ENCODE measurements around the gene GKN2.
"Not testable (repeated sequence)": the region's sequence is repeated elsewhere in the genome, so short reads cannot be mapped to it uniquely, and the experiment has no call there.

Gene GKN2

GRCh38 chr2:68907232-68907919 lies 45.3 kb downstream of the GKN2 start:
- Histone ChIP-seq H3K36me3 (ENCODE audit: control insufficient read depth in 1 of 2, insufficient read depth in 2 of 2, low read length in 2 of 2) (no peaks in the 10 kb centered on the region), H3K4me3 (ENCODE audit: low read depth in 1 of 2, low read length in 2 of 2) (no peak overlapping the region), H3K9me3 (ENCODE audit: control insufficient read depth in 1 of 2, low read length in 2 of 2) (no peaks in the 10 kb centered on the region), H3K27me3 (ENCODE audit: low read depth, low read length) (no peaks in the 10 kb centered on the region), H3K4me1 (ENCODE audit: control insufficient read depth in 1 of 2, insufficient read depth in 2 of 2, low read length in 2 of 2) (peaks cover 9 to 11% of the 10 kb centered on the region in 2 donors), H3K27ac (ENCODE audit: low read length) (peak overlapping the region; percentile 32)

GRCh38 chr2:68906716-68907115 lies 46.0 kb downstream of the GKN2 start:
- H3K4me3 ChIP-seq (ENCODE audit: low read depth in 1 of 2, low read length in 2 of 2), result no peak overlapping the region
- no peaks in the 10 kb centered on the region for H3K27me3 ChIP-seq (ENCODE audit: low read depth, low read length)
- no peak overlapping the region for H3K27ac ChIP-seq (ENCODE audit: low read length)
- no peaks in the 10 kb centered on the region for H3K36me3 ChIP-seq (ENCODE audit: control insufficient read depth in 1 of 2, insufficient read depth in 2 of 2, low read length in 2 of 2)
- peaks cover 0 to under 1% of the 10 kb centered on the region in 2 donors for H3K9me3 ChIP-seq (ENCODE audit: control insufficient read depth in 1 of 2, low read length in 2 of 2)
- H3K4me1 ChIP-seq (ENCODE audit: control insufficient read depth in 1 of 2, insufficient read depth in 2 of 2, low read length in 2 of 2), result peaks cover 9 to 11% of the 10 kb centered on the region in 2 donors

- peaks cover 0 to 5% of the 10 kb centered on the region in 2 donors for H3K9me3 ChIP-seq (ENCODE audit: control insufficient read depth in 1 of 2, low read length in 2 of 2)
- no peaks in the 10 kb centered on the region for H3K36me3 ChIP-seq (ENCODE audit: control insufficient read depth in 1 of 2, insufficient read depth in 2 of 2, low read length in 2 of 2)
- H3K27me3 ChIP-seq (ENCODE audit: low read depth, low read length), result no peaks in the 10 kb centered on the region
- no peak overlapping the region for H3K27ac ChIP-seq (ENCODE audit: low read length)
- peaks cover 9 to 11% of the 10 kb centered on the region in 2 donors for H3K4me1 ChIP-seq (ENCODE audit: control insufficient read depth in 1 of 2, insufficient read depth in 2 of 2, low read length in 2 of 2)
- no peak overlapping the region for H3K4me3 ChIP-seq (ENCODE audit: low read depth in 1 of 2, low read length in 2 of 2)
Observed at GRCh38 chr2:68905116-68905515, 47.6 kb downstream of the GKN2 start.

- Histone ChIP-seq H3K27me3 (ENCODE audit: low read depth, low read length) (no peaks in the 10 kb centered on the region), H3K4me1 (ENCODE audit: control insufficient read depth in 1 of 2, insufficient read depth in 2 of 2, low read length in 2 of 2) (no peaks in the 10 kb centered on the region), H3K4me3 (ENCODE audit: low read depth in 1 of 2, low read length in 2 of 2) (no peak overlapping the region), H3K9me3 (ENCODE audit: control insufficient read depth in 1 of 2, low read length in 2 of 2) (peaks cover 0 to 5% of the 10 kb centered on the region in 2 donors), H3K36me3 (ENCODE audit: control insufficient read depth in 1 of 2, insufficient read depth in 2 of 2, low read length in 2 of 2) (no peaks in the 10 kb centered on the region), H3K27ac (ENCODE audit: low read length) (no peak overlapping the region)
Observed at GRCh38 chr2:68901561-68901960, 51.1 kb downstream of the GKN2 start.

- H3K36me3 ChIP-seq (ENCODE audit: control insufficient read depth in 1 of 2, insufficient read depth in 2 of 2, low read length in 2 of 2), result no peaks in the 10 kb centered on the region
Observed at GRCh38 chr2:68901199-68901514, 51.5 kb downstream of the GKN2 start.

GRCh38 chr2:68900496-68901198 lies 52.0 kb downstream of the GKN2 start:
- Histone ChIP-seq H3K9me3 (ENCODE audit: control insufficient read depth in 1 of 2, low read length in 2 of 2) (peaks cover 0 to 5% of the 10 kb centered on the region in 2 donors), H3K4me1 (ENCODE audit: control insufficient read depth in 1 of 2, insufficient read depth in 2 of 2, low read length in 2 of 2) (no peaks in the 10 kb centered on the region), H3K27ac (ENCODE audit: low read length) (no peak overlapping the region), H3K36me3 (ENCODE audit: control insufficient read depth in 1 of 2, insufficient read depth in 2 of 2, low read length in 2 of 2) (no peaks in the 10 kb centered on the region), H3K4me3 (ENCODE audit: low read depth in 1 of 2, low read length in 2 of 2) (no peak overlapping the region), H3K27me3 (ENCODE audit: low read depth, low read length) (no peaks in the 10 kb centered on the region)

More at GRCh38 chr2:68901199-68901514, 51.5 kb downstream of the GKN2 start:
- Histone ChIP-seq H3K27ac (ENCODE audit: low read length) (no peak overlapping the region), H3K4me1 (ENCODE audit: control insufficient read depth in 1 of 2, insufficient read depth in 2 of 2, low read length in 2 of 2) (no peaks in the 10 kb centered on the region), H3K9me3 (ENCODE audit: control insufficient read depth in 1 of 2, low read length in 2 of 2) (peaks cover 0 to 5% of the 10 kb centered on the region in 2 donors), H3K27me3 (ENCODE audit: low read depth, low read length) (no peaks in the 10 kb centered on the region), H3K4me3 (ENCODE audit: low read depth in 1 of 2, low read length in 2 of 2) (no peak overlapping the region)

GRCh38 chr2:68895981-68896380 lies 56.7 kb downstream of the GKN2 start:
- H3K36me3 ChIP-seq (ENCODE audit: control insufficient read depth in 1 of 2, insufficient read depth in 2 of 2, low read length in 2 of 2); H3K4me1 ChIP-seq (ENCODE audit: control insufficient read depth in 1 of 2, insufficient read depth in 2 of 2, low read length in 2 of 2); H3K4me3 ChIP-seq (ENCODE audit: low read depth in 1 of 2, low read length in 2 of 2); H3K27ac ChIP-seq (ENCODE audit: low read length); H3K9me3 ChIP-seq (ENCODE audit: control insufficient read depth in 1 of 2, low read length in 2 of 2); H3K27me3 ChIP-seq (ENCODE audit: low read depth, low read length): not testable (repeated sequence)

Measured in muscle layer of duodenum (tissue), 2 donors.